HuH-7.5 (cell line): Measurements from ENCODE around the gene ABCB6.
"Not testable (repeated sequence)": the region's sequence is repeated elsewhere in the genome, so short reads cannot be mapped to it uniquely, and the experiment has no call there.

Source experiments
- DNase-seq: peaks from one replicate; pipeline ENCODE4 v3.0.0; 2011; ENCODE audit warnings: low spot score

The ABCB6 gene

GRCh38 chr2:219213486-219214071, 5.2 kb downstream of the ABCB6 start:
- DNase-seq: no peak

DNA sequence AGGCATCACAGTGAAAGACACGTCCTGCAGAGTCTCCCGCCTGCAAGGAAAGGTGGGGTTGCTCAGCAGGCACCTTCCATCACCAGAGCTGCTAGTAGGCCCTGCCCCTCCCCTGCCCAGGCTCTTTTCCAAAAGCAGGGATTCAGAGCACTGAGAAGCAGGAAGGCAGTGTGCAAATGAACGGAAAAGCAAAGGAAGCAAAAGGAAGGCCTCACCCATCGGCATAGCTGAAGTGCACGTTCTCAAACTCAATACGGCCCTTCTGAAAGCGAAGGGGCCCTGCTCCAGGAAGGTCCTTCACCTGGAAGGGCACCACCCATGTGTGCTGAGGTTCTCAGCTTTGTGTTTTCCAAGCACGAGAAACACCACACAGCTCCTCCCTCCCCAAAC, 5.7 kb downstream of the ABCB6 start:
- no peak for DNase-seq

DNA sequence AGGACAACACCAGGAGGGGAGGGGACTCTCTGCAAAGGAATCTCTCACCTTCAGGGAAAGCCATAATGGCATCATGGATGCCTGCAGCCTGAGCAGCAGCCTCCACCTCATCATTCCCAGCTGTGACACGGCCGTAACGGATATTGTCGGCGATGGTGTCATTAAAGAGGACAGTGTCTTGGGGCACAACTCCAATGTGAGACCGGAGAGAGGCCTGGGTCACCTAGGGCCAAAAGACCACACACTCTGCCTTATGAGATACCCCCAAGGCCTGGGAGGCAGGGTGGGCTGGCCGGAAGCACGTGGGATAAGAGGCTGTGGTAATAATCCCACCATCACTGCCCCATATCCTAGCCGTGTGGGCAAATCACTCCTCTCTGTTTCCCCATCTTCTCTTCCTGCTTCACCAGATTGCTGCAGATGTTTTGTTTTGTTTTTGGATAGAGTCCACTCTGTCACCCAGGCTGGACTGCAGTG, 7.8 kb downstream of the ABCB6 start:
- DNase-seq: no peak

DNA sequence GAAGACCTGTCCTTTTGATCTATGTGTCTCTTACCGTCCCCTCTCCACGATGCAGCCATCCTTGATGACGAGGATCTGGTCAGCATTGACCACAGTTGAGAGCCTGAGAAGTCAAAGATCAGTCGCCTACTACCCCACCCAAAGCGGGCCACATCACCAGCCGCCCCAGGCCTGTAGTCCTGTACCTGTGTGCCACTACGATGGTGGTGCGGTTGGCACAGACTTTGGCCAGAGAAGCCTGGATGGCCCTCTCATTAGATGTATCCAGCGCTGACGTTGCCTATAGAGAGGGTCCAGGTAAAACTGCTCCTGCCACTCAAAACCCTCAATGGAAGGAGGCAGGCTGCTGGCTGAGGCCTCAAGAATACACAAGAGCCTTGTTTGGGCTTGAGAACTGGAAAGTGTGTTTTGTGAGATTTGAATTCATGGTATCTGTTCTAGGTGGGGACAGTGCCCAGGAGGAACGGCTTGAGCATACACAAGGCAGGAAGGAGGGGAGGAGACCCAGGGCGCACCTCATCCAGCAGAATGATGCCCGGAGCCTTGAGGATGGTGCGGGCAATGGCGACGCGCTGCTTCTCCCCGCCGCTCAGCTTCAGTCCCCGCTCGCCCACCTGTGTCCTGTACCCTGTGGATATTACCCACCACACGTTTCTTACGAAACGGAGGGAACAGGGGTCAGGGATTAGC, 8.4 kb downstream of the ABCB6 start:
- no peak for DNase-seq

DNA sequence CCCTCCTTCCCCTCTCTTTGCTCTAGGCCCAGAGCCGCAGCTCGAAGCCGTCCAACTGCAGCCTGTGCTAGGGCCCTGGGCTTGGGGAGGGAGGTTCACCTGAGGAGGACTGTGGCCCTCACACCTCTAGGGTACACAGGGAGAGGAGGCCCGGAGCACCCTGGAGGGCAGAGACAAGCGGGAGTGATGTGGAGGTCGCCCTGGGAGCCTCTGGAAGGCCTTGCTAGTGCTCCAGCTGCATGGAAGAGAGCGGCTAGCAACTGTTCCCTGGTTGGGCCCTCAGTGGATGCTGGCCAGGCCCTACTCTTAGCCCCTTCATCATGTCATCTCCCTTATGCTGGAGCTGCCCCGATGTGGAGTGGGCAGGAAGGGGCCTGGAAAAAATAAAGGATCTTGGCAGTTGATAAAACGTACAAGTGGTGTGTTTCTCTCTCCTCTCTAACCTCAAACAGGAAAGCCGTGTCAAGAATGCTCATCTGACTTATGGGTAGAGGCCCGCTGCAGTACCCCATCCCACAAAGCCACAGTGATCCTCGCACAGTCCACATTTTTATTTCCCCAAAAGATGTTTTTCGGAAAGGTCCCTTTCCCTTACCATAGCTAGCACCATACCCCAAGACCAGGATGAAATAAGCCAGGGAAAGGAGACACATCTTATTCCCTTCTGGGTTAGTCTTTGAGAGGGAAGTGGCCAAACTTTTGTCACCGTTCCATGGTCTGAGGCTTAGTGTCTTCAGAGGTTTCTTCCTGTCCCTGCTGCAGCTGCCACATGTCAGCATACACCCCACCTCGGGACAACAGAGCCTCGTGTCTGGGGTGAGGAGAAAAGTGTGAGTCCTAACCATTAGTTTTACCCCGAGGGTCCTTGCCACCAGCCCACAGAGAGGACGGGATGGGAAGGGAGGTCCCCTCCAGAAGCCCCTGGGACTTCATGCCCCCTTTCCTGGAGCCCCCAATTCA, 9.2 kb downstream of the ABCB6 start:
- no peak for DNase-seq

GRCh38 chr2:219207884-219208740, 10.6 kb downstream of the ABCB6 start:
- no peak for DNase-seq

DNA sequence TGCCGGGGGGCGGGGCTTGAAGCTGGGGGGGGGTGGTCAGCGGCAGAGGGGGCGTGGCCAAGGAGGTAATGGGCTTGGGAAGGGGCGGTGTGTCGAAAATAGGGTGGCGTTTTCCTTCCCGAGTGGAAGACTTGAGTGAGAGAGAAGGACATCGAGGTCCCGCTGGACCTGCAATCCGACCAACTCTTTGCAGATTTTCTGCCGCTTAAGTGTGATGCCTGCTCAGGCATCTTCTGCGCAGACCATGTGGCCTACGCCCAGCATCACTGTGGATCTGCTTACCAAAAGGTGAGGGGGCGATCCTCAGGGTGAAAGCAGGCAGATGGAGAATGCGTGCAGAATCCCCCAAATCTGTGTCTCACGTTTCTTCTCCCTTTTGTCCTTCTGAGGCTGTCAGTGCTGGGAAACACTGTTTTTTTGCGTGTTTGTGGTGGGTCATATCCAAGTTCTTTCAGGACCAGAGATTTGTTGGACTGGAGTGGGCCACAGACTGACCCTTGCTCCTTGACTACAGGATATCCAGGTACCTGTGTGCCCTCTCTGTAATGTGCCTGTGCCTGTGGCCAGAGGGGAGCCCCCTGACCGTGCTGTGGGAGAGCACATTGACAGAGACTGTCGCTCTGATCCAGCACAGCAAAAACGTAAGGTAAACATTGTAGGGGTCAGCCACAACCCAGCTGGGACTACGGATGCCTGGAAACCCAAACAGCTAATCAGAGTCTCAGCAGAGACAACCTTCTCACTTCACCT, 11.4 kb downstream of the ABCB6 start:
- no peak for DNase-seq

GRCh38 chr2:219206328-219207133, 12.2 kb downstream of the ABCB6 start, which contains the start of gene ZFAND2B:
TSS of gene ZFAND2B (plus strand) at chr2:219206782. CDS start at chr2:219206988, 206 bp downstream.
- peak; percentile 93 for DNase-seq

DNA sequence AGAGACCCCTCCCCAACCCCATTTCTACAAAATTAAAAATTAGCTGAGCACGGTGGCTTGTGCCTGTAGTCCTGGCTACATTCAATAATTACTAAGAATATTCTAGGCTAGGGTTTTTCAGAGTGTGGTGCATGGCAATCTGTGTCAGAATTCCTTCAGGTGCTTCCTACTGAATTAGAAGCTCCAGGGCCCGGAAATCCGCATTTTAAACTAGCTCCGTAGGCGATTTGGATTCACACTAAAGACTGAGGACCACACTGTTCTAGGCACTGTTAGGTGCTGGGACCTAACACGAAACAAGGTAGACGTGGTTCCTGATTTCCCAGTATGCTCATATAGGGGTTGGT, 12.8 kb downstream of the ABCB6 start:
- no peak for DNase-seq

GRCh38 chr2:219205165-219205538, 13.6 kb downstream of the ABCB6 start:
- no peak for DNase-seq

- no peak for DNase-seq
These were observed 14.2 kb downstream of the ABCB6 start for GRCh38 chr2:219204425-219205164.

DNA sequence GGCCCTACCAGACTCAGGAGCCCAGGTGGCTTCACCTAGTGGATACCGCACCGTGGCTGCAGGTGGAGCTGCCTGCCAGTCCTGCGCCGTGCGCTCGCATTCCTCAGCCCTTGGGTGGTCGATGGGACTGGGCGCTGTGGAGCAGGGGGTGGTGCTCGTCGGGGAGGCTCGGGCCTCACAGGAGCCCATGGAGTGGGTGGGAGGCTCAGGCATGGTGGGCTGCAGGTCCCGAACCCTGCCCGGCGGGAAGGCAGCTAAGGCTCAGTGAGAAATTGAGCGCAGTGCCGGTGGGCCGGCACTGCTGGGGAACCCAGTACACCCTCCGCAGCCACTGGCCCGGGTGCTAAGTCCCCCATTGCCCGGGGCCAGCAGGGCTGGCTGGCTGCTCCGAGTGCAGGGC, 17.4 kb downstream of the ABCB6 start:
- DNase-seq: not testable (repeated sequence)

GRCh38 chr2:219200502-219201326, 18.0 kb downstream of the ABCB6 start:
- not testable (repeated sequence) for DNase-seq

DNA sequence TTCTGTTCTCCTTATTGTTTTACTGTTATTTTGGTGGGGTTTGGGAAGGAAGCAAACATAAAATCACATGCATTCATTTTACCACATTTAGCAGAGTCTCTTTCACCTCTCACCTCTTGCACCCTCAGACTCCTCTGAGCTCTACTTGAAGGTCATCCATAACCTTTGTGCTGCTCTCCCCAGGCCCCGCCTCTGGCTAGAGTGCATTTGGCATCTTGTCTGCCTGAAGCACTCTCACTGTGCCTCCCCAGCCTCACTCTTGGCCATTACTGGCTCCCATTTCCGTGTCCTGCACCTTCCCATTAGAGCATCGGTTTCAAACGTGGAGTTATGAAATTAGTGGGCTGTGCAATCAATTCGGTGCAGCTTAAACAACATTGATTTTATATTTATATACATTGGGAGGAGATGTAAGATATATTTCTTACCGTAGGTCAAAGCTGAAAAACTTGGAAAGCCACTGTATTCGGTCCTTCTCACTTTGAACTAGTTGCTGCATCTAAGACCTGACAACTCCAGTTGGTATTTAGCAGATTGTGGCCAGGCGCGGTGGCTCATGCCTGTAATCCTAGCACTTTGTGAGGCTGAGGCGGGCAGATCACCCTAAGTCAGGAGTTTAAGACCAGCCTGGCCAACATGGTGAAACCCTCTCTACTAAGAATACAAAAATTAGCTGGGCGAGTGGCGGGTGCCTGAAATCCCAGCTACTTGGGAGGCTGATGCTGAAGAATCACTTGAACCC, 19.1 kb downstream of the ABCB6 start:
- no peak for DNase-seq

DNA sequence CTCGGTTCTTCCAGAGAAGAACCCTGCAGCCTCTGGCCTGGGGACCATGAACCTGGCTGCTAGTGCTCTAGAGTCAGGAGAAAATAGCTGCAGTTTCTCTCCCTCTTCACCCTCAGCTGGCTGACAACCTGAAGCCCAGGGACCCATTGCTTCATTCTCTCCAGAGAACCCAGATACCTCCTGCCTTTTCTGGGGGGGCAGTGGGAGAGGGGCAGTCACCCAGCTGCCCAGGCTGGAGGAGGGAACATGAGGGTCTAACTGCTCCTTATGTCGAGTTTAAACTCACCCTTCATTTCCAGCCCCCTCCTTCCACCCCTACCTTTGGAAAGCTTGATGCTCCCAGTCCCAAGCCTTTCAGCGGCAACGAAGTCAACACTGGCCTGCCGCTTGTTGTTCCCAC, 19.8 kb downstream of the ABCB6 start:
- no peak for DNase-seq

DNA sequence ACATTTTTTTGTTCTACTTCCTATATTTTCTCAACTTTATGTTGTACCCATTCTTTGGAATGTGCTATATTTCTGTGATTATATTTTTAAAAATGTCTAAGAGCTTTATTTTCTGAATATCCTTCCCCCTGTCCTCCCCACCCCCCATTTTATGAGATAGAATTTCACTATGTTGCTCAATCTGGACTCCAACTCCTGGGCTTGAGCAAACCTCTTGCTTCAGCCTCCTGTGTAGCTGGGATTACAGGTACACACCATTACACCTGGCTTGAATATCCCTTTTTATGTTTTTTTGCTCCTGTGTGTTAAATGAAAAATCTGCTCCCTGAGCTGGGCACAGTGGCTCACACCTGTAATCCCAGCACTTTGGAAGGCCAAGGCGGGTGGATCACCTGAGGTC, 21.4 kb downstream of the ABCB6 start:
- DNase-seq: no peak

DNA sequence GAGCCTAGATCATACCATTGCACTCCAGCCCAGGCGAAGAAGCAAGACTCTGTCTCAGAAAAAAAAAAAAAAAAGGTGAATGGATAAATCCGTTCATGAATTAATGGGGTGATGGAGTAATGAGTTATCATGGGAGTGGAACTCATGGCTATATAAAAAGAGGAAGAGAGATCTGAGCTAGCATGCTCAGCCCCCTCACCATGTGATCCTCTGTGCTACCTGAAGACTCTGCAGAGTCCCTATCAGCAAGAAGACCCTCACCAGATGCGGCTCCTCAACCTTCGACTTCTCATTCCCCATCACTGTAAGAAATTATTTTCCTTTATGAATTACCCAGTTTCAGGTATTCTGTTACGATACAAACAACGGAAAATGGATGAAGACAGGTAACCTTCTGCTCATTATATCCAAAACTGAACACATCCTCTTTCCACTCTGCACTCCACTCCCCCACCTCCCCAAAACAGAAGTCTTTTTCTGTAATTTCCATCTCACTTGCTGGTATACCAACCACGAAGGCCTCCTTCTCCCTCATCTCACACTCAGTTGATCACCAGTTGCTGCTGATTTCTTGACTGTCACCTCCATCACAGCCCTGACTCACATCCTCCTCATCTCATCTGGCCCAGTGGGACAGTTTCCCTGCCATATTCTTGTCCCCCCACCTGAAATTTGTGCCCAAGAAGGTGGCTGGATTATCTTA, 31.9 kb downstream of the ABCB6 start:
- DNase-seq: no peak
